ENCODE results near the gene GLI3. TPM values are rescaled to one million over a fixed set of nuclear protein-coding genes. Genes with fewer than 3 reads are reported as not detected.

The GLI3 gene
- total RNA-seq, 1 experiment from 2014 or later: 46.2 TPM

GRCh38 chr7:42070068-42070467 lies 166.9 kb downstream of the GLI3 start:
- no peak for DNase-seq (ENCODE audit: low spot score)
- Mint-ChIP-seq H3K4me1 (peaks cover 85% of the 10 kb centered on the region), H3K36me3 (no peaks in the 10 kb centered on the region), H3K9me3 (no peaks in the 10 kb centered on the region), H3K4me3 (no peak overlapping the region), H3K27me3 (ENCODE audit: low read depth) (no peaks in the 10 kb centered on the region), H3K27ac (no peak overlapping the region)
- no peak for TF ChIP-seq GTF2I (CRISPR knock-in tag; conservative IDR thresholded peaks at IDR 0.05)
- no peak for TF ChIP-seq ZBTB21 (CRISPR knock-in tag; IDR thresholded peaks at IDR 0.05; ENCODE audit: borderline replicate concordance)
- TF ChIP-seq IRF2 (CRISPR knock-in tag; IDR thresholded peaks at IDR 0.05; ENCODE audit: borderline replicate concordance, low read depth): no peak
- no peak for TF ChIP-seq KAT7 (CRISPR knock-in tag; IDR thresholded peaks at IDR 0.05; ENCODE audit: borderline replicate concordance)
- no peak for TF ChIP-seq NR3C1 (CRISPR knock-in tag; conservative IDR thresholded peaks at IDR 0.05; ENCODE audit: low read depth)
- TF ChIP-seq MXD4 (CRISPR knock-in tag; IDR thresholded peaks at IDR 0.05; ENCODE audit: borderline replicate concordance): no peak
- TF ChIP-seq, protein P1, sequence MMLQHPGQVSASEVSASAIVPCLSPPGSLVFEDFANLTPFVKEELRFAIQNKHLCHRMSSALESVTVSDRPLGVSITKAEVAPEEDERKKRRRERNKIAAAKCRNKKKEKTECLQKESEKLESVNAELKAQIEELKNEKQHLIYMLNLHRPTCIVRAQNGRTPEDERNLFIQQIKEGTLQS (CRISPR knock-in tag; conservative IDR thresholded peaks at IDR 0.05): no peak
- TF ChIP-seq NFYB (CRISPR knock-in tag; conservative IDR thresholded peaks at IDR 0.05; ENCODE audit: low read depth): no peak
- TF ChIP-seq ZNF121 (CRISPR knock-in tag; IDR thresholded peaks at IDR 0.05): no peak
- TF ChIP-seq CTCF (IDR thresholded peaks at IDR 0.05): no peak
- no peak for TF ChIP-seq HMGXB4 (CRISPR knock-in tag; IDR thresholded peaks at IDR 0.05)
- TF ChIP-seq ZNF416 (CRISPR knock-in tag; IDR thresholded peaks at IDR 0.05): no peak
- no peak for TF ChIP-seq USF1 (CRISPR knock-in tag; IDR thresholded peaks at IDR 0.05)
- ChIA-PET POLR2A (no interaction called here), CTCF (interaction anchor here (0.7 kb wide), 1 partner anchor 130 kb away, joined by 4 read pairs; no protein-coding TSS in a partner anchor)
- no peak for ATAC-seq

GRCh38 chr7:42069590-42069989 lies 167.4 kb downstream of the GLI3 start:
- Mint-ChIP-seq H3K4me1 (peaks cover 85% of the 10 kb centered on the region), H3K9me3 (no peaks in the 10 kb centered on the region), H3K27ac (no peak overlapping the region), H3K4me3 (no peak overlapping the region), H3K36me3 (no peaks in the 10 kb centered on the region), H3K27me3 (ENCODE audit: low read depth) (no peaks in the 10 kb centered on the region)
- TF ChIP-seq ZNF671 (CRISPR knock-in tag; IDR thresholded peaks at IDR 0.05): no peak
- TF ChIP-seq SOX15 (CRISPR knock-in tag; IDR thresholded peaks at IDR 0.05): no peak
- TF ChIP-seq FOXJ3 (CRISPR knock-in tag; IDR thresholded peaks at IDR 0.05; ENCODE audit: borderline replicate concordance): no peak
- TF ChIP-seq, protein P1 (CRISPR knock-in tag; conservative IDR thresholded peaks at IDR 0.05): no peak
- no peak for TF ChIP-seq TEAD1 (CRISPR knock-in tag; IDR thresholded peaks at IDR 0.05)
- DNase-seq (ENCODE audit: low spot score) (no peak), ATAC-seq (no peak)
- ChIA-PET CTCF (no interaction called here), POLR2A (no interaction called here)

GRCh38 chr7:42068554-42069280 lies 168.3 kb downstream of the GLI3 start:
- H3K4me1 Mint-ChIP-seq: peaks cover 81% of the 10 kb centered on the region
- ChIA-PET CTCF (interaction anchor here (0.7 kb wide), 1 partner anchor 127 kb away, joined by 3 read pairs; no protein-coding TSS in a partner anchor), POLR2A (no interaction called here)
- TF ChIP-seq MAX (CRISPR knock-in tag; IDR thresholded peaks at IDR 0.05) (no peak), PRRX2 (CRISPR knock-in tag; IDR thresholded peaks at IDR 0.05) (no peak), ESRRA (CRISPR knock-in tag; IDR thresholded peaks at IDR 0.05; ENCODE audit: borderline replicate concordance) (no peak), ZNF317 (CRISPR knock-in tag; IDR thresholded peaks at IDR 0.05; ENCODE audit: borderline replicate concordance, low read depth) (no peak), ETV6 (CRISPR knock-in tag; IDR thresholded peaks at IDR 0.05) (no peak)
- TF ChIP-seq, protein P2, sequence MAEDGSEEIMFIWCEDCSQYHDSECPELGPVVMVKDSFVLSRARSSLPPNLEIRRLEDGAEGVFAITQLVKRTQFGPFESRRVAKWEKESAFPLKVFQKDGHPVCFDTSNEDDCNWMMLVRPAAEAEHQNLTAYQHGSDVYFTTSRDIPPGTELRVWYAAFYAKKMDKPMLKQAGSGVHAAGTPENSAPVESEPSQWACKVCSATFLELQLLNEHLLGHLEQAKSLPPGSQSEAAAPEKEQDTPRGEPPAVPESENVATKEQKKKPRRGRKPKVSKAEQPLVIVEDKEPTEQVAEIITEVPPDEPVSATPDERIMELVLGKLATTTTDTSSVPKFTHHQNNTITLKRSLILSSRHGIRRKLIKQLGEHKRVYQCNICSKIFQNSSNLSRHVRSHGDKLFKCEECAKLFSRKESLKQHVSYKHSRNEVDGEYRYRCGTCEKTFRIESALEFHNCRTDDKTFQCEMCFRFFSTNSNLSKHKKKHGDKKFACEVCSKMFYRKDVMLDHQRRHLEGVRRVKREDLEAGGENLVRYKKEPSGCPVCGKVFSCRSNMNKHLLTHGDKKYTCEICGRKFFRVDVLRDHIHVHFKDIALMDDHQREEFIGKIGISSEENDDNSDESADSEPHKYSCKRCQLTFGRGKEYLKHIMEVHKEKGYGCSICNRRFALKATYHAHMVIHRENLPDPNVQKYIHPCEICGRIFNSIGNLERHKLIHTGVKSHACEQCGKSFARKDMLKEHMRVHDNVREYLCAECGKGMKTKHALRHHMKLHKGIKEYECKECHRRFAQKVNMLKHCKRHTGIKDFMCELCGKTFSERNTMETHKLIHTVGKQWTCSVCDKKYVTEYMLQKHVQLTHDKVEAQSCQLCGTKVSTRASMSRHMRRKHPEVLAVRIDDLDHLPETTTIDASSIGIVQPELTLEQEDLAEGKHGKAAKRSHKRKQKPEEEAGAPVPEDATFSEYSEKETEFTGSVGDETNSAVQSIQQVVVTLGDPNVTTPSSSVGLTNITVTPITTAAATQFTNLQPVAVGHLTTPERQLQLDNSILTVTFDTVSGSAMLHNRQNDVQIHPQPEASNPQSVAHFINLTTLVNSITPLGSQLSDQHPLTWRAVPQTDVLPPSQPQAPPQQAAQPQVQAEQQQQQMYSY (CRISPR knock-in tag; IDR thresholded peaks at IDR 0.05): no peak
- no peak overlapping the region for H3K4me3 Mint-ChIP-seq
- ATAC-seq (peak; percentile 52), DNase-seq (ENCODE audit: low spot score) (no peak)
- peak overlapping the region; percentile 15; the same call in 1 of the 2 replicates for H3K27ac Mint-ChIP-seq
- H3K9me3 Mint-ChIP-seq: no peaks in the 10 kb centered on the region
- H3K36me3 Mint-ChIP-seq: no peaks in the 10 kb centered on the region
- no peaks in the 10 kb centered on the region for H3K27me3 Mint-ChIP-seq (ENCODE audit: low read depth)

Measured in WTC11 (cell line).